Mesenchymal stem cell (in vitro differentiated cells and primary cell): ENCODE data around the gene MYL5.

Experiments used
- DNase-seq: peaks from one replicate; pipeline ENCODE4 v3.0.0-alpha.2; 2013
- H2AFZ ChIP-seq: one replicate; pipeline ENCODE4 v1.6.1; 2013; ENCODE audit warnings: low read depth, mild to moderate bottlenecking, control low read depth, inconsistent platforms, low read length, moderate library complexity
- H2AK5ac ChIP-seq: 2 replicates; pipeline ENCODE4 v1.6.1; 2013; ENCODE audit warnings: low read length, moderate library complexity, mild to moderate bottlenecking, inconsistent platforms; ENCODE audit not compliant: severe bottlenecking
- H2BK120ac ChIP-seq: one replicate; pipeline ENCODE4 v1.6.1; 2013; ENCODE audit warnings: low read depth, mild to moderate bottlenecking, inconsistent platforms, low read length, moderate library complexity
- H2BK12ac ChIP-seq, 2 experiments: one replicate each; pipeline ENCODE4 v1.6.1; 2013; ENCODE audit warnings: inconsistent platforms in 2 of 2, low read length in 2 of 2, mild to moderate bottlenecking in 2 of 2, moderate library complexity in 2 of 2, control low read depth in 1 of 2
- H2BK15ac ChIP-seq: one replicate; pipeline ENCODE4 v1.6.1; 2013; ENCODE audit warnings: mild to moderate bottlenecking, low read depth, inconsistent platforms; ENCODE audit not compliant: poor library complexity, severe bottlenecking
- H2BK5ac ChIP-seq: 2 replicates; pipeline ENCODE4 v1.6.1; 2013; ENCODE audit warnings: low read depth, mild to moderate bottlenecking, low read length, control low read depth, inconsistent platforms; ENCODE audit not compliant: poor library complexity, severe bottlenecking
- H3K14ac ChIP-seq, 2 experiments: one replicate each; pipeline ENCODE4 v1.6.1; 2013; ENCODE audit warnings: inconsistent platforms in 2 of 2, low read length in 2 of 2, control low read depth in 1 of 2, mild to moderate bottlenecking in 1 of 2, moderate library complexity in 1 of 2
- H3K18ac ChIP-seq, 2 experiments: one replicate each; pipeline ENCODE4 v1.6.1; 2013; ENCODE audit warnings: inconsistent platforms in 2 of 2, low read length in 2 of 2, control low read depth in 1 of 2, low read depth in 1 of 2, mild to moderate bottlenecking in 1 of 2
- H3K23ac ChIP-seq, 2 experiments: one replicate each; pipeline ENCODE4 v1.6.1; 2013; ENCODE audit warnings: inconsistent platforms in 2 of 2, low read length in 2 of 2, mild to moderate bottlenecking in 2 of 2, moderate library complexity in 2 of 2, control low read depth in 1 of 2
- H3K27ac ChIP-seq: 2 replicates; pipeline ENCODE4 v1.5.1; 2013; ENCODE audit warnings: mild to moderate bottlenecking, moderate library complexity, low read length, control low read depth, inconsistent platforms; ENCODE audit not compliant: poor library complexity, severe bottlenecking
- H3K27me3 ChIP-seq, 2 experiments: 2 replicates each; pipeline versions ENCODE4 v1.6.1 to v1.7.0; 2013; ENCODE audit warnings: low read length in 2 of 2, mild to moderate bottlenecking in 2 of 2, moderate library complexity in 2 of 2, control low read depth in 1 of 2, inconsistent platforms in 1 of 2; ENCODE audit not compliant: control insufficient read depth in 1 of 2, insufficient read depth in 1 of 2
- H3K36me3 ChIP-seq, 2 experiments: 2 replicates each; pipeline versions ENCODE4 v1.6.1 to v1.7.0; 2013; ENCODE audit warnings: low read length in 2 of 2, control low read depth in 1 of 2, inconsistent platforms in 1 of 2, low read depth in 1 of 2, mild to moderate bottlenecking in 1 of 2; ENCODE audit not compliant: insufficient read depth in 2 of 2, control insufficient read depth in 1 of 2
- H3K4ac ChIP-seq, 2 experiments: one replicate each; pipeline ENCODE4 v1.6.1; 2013; ENCODE audit warnings: inconsistent platforms in 2 of 2, low read length in 2 of 2, mild to moderate bottlenecking in 2 of 2, moderate library complexity in 2 of 2, control low read depth in 1 of 2, low read depth in 1 of 2
- H3K4me1 ChIP-seq: 2 replicates; pipeline ENCODE4 v1.6.1; 2013; ENCODE audit warnings: low read depth, low read length, control low read depth; ENCODE audit not compliant: control insufficient read depth, insufficient read depth
- H3K4me2 ChIP-seq: 2 replicates; pipeline ENCODE4 v1.6.1; 2013; ENCODE audit warnings: low read length, mild to moderate bottlenecking, inconsistent platforms; ENCODE audit not compliant: poor library complexity, severe bottlenecking
- H3K4me3 ChIP-seq, 2 experiments: 2 replicates each; pipeline versions ENCODE4 v1.5.1 to v1.7.0; 2013; ENCODE audit warnings: low read length in 2 of 2, mild to moderate bottlenecking in 2 of 2, control low read depth in 1 of 2, low read depth in 1 of 2; ENCODE audit not compliant: insufficient read depth in 1 of 2
- H3K79me1 ChIP-seq: replicated peaks from 2 replicates; pipeline ENCODE4 v1.6.1; 2013; ENCODE audit warnings: mild to moderate bottlenecking, control low read depth, low read length, inconsistent platforms; ENCODE audit not compliant: poor library complexity, severe bottlenecking
- H3K9ac ChIP-seq: 2 replicates; pipeline ENCODE4 v1.7.0; 2013; ENCODE audit warnings: mild to moderate bottlenecking, low read length, moderate library complexity
- H3K9me3 ChIP-seq: 2 replicates; pipeline ENCODE4 v1.7.0; 2013; ENCODE audit warnings: mild to moderate bottlenecking, low read length; ENCODE audit not compliant: control insufficient read depth
- H4K8ac ChIP-seq: one replicate; pipeline ENCODE4 v1.6.1; 2013; ENCODE audit warnings: inconsistent platforms, mild to moderate bottlenecking, low read length, moderate library complexity
- H4K91ac ChIP-seq: one replicate; pipeline ENCODE4 v1.6.1; 2013; ENCODE audit warnings: mild to moderate bottlenecking, low read length, inconsistent platforms
- WGBS: methylation state at CpG from one replicate; pipeline ENCODE4 v1.1.7; 2013; ENCODE audit warnings: mixed read lengths; 5-methylcytosine and 5-hydroxymethylcytosine counted together

Gene MYL5

DNA sequence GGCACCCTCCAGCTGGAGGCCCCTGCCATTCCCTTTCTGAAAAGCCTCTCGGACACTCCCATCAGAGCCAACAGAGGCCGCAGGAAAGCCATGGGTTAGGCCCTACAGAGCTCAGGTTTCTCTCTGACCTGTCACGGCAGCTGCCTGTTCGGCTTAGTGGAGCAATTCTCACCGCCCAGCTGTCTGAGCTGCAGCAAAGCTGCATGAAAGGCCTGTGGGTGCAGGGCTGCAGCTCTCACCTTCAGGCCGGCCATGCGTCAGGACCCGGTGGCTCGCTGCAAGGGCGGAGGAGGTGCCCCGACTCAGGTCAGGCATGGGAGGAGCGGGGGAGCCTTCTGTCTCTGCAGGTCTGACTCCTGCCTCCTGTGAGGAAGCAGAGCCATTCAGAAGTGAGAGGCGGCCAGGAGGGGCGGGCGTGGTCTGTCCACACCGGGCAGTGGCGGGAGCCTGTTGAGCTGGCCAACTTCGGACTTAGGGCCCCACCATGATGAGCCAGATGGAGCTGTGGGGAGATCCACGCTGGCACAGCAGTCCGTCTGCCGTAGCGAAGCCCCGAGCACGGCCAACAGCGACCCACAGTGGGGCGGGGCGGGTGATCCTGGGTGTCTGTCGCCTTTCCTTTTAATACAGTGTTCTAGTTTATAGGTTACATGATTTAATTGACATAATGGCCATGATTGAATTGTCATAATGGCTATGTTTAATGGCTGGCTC lies 25.6 kb upstream of the MYL5 start:
- Histone ChIP-seq H3K9ac (no peak overlapping the region), H3K79me1 (no peaks in the 10 kb centered on the region), H3K4me3 (no peak overlapping the region), H3K27ac (no peak overlapping the region), H3K14ac (no peak overlapping the region), H3K4me1 (no peaks in the 10 kb centered on the region), H3K4me2 (no peak overlapping the region), H2AFZ (no peak overlapping the region), H3K9me3 (no peaks in the 10 kb centered on the region), H2AK5ac (no peak overlapping the region), H2BK12ac (no peak overlapping the region), H3K4ac (no peak overlapping the region), H2BK15ac (no peak overlapping the region), H3K36me3 (no peaks in the 10 kb centered on the region), H2BK5ac (no peak overlapping the region), H3K27me3 (peaks cover 0 to 47% of the 10 kb centered on the region in 2 experiments), H4K91ac (no peak overlapping the region), H4K8ac (no peak overlapping the region), H3K18ac (no peak overlapping the region), H2BK120ac (no peak overlapping the region), H3K23ac (no peak overlapping the region)
- 81% methylated on average over 28 of the region's 28 CpGs for WGBS
- DNase-seq = no peak

DNA sequence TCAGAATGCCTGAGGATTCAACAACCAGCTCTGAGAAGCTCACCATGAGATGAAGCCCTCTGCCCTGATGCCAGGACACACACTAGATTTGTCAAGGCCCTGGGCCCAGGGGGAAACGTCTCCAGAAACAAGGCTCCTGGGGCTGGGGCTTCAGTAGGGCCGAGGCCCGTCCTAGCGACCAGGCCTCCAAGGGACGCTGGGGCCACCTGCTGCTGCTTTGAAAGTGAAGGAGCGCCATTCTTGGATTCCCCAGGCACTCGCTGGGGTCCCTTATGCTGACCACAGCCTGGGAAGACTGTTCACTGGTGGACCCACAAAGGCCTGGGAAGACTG lies 25.1 kb upstream of the MYL5 start:
- Histone ChIP-seq H3K79me1 (no peaks in the 10 kb centered on the region), H2BK5ac (no peak overlapping the region), H4K8ac (no peak overlapping the region), H2AFZ (no peak overlapping the region), H2AK5ac (no peak overlapping the region), H3K9ac (no peak overlapping the region), H3K27ac (no peak overlapping the region), H3K23ac (no peak overlapping the region), H3K4me1 (no peaks in the 10 kb centered on the region), H3K4me2 (no peak overlapping the region), H3K9me3 (no peaks in the 10 kb centered on the region), H3K4me3 (no peak overlapping the region), H2BK12ac (no peak overlapping the region), H3K14ac (no peak overlapping the region), H3K36me3 (no peaks in the 10 kb centered on the region), H4K91ac (no peak overlapping the region), H3K18ac (no peak overlapping the region), H3K4ac (no peak overlapping the region), H3K27me3 (peaks cover 0 to 47% of the 10 kb centered on the region in 2 experiments), H2BK15ac (no peak overlapping the region), H2BK120ac (no peak overlapping the region)
- no peak for DNase-seq
- 86% methylated on average over 7 of the region's 7 CpGs for WGBS

DNA sequence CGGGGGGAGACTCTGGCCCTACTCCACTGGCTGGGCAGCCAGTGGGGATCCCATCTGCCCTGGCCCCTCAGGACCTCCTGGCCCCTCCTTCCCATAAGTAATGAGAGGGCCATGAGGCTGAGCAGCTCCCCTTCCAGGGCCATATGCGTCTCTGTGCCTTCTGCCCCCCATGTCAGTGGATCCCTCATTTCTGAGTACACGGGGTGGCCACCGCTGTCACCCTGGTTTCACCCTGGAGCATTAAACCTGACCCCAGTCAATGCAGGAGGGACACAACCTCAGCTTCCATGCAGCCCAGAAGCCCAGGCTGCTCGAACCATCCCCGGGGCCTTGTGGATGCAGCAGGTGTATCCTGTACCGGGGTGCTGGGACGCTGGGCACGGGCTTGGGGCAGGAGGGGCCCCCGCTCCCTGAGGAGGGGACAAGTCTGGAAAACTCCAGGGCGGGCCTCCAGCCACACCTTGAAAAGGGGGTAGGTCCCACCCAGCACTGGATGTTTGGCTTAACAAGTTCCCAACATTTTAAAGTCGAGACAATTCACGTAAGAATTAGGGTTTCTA lies 24.5 kb upstream of the MYL5 start:
- Histone ChIP-seq H3K79me1 (no peaks in the 10 kb centered on the region), H3K18ac (no peak overlapping the region)
- DNase-seq = no peak

DNA sequence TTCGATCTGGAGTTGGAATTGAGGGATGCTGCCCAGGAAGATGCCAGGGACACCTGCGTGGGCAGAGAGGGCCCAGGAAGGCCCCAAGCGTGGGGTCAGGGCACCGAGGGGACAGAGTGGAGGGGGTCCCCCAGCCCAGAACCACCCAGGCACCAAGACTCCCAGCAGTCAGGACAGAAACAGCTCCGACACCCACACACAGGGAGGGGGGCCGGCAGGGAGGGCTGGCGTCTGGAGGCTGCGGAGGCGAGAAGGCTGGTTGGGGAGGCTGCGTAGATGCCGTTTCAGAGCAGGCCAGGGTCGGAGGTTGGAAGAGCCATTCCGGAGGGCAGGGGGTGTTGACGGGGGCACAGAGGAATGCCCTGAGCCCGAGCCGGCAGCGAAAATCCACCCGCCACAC lies 23.9 kb upstream of the MYL5 start:
- no peak overlapping the region for H3K18ac ChIP-seq
- H3K23ac ChIP-seq = no peak overlapping the region
- peaks cover 0 to 58% of the 10 kb centered on the region in 2 experiments for H3K27me3 ChIP-seq
- WGBS = 94% methylated on average over 18 of the region's 18 CpGs
- H2AK5ac ChIP-seq = no peak overlapping the region
- H2BK5ac ChIP-seq = no peak overlapping the region
- H3K14ac ChIP-seq = no peak overlapping the region
- H4K91ac ChIP-seq = no peak overlapping the region
- no peaks in the 10 kb centered on the region for H3K79me1 ChIP-seq
- no peak overlapping the region for H3K4ac ChIP-seq
- H2BK12ac ChIP-seq = no peak overlapping the region
- H4K8ac ChIP-seq = no peak overlapping the region
- no peak overlapping the region for H3K4me2 ChIP-seq
- H3K4me1 ChIP-seq = no peaks in the 10 kb centered on the region
- H3K9me3 ChIP-seq = no peaks in the 10 kb centered on the region
- H3K27ac ChIP-seq = no peak overlapping the region
- no peak overlapping the region for H3K4me3 ChIP-seq
- H2BK120ac ChIP-seq = no peak overlapping the region
- no peak overlapping the region for H2AFZ ChIP-seq
- H3K36me3 ChIP-seq = no peaks in the 10 kb centered on the region
- H3K9ac ChIP-seq = no peak overlapping the region
- H2BK15ac ChIP-seq = no peak overlapping the region
- DNase-seq = no peak

More for the DNA sequence above, 24.5 kb upstream of the MYL5 start:
- H2AK5ac ChIP-seq = no peak overlapping the region
- no peak overlapping the region for H4K8ac ChIP-seq
- H2BK12ac ChIP-seq = no peak overlapping the region
- H3K14ac ChIP-seq = no peak overlapping the region
- no peak overlapping the region for H2AFZ ChIP-seq
- H3K27ac ChIP-seq = no peak overlapping the region
- H3K9ac ChIP-seq = no peak overlapping the region
- no peak overlapping the region for H3K4ac ChIP-seq
- H3K36me3 ChIP-seq = no peaks in the 10 kb centered on the region
- no peak overlapping the region for H2BK120ac ChIP-seq
- H3K4me1 ChIP-seq = no peaks in the 10 kb centered on the region
- H4K91ac ChIP-seq = no peak overlapping the region
- no peak overlapping the region for H3K4me3 ChIP-seq
- H3K23ac ChIP-seq = no peak overlapping the region
- no peak overlapping the region for H2BK5ac ChIP-seq
- peaks cover 0 to 51% of the 10 kb centered on the region in 2 experiments for H3K27me3 ChIP-seq
- 88% methylated on average over 13 of the region's 13 CpGs for WGBS
- H3K4me2 ChIP-seq = no peak overlapping the region
- no peaks in the 10 kb centered on the region for H3K9me3 ChIP-seq
- H2BK15ac ChIP-seq = no peak overlapping the region
